Small intestine (tissue), 7 donors: ENCODE results near the gene XPO5. TPM values are rescaled to one million over a fixed set of nuclear protein-coding genes. Genes with fewer than 3 reads are reported as not detected.

Experiments used
- DNase-seq, 2 donors: peaks; one replicate each; pipeline versions ENCODE4 v3.0.0 to v3.0.0-alpha.2; 2013
- FAIRE-seq: peaks from 2 replicates; lab custom pipeline; 2012; peaks lifted over from hg19 to GRCh38; lab: Jason Lieb, UNC
- H3K27ac ChIP-seq, 3 donors: one replicate each; pipeline ENCODE4 v1.5.1; 2013; ENCODE audit warnings: low read length in 2 of 3, mild to moderate bottlenecking in 2 of 3, control low read depth in 1 of 3, inconsistent platforms in 1 of 3, low read depth in 1 of 3, moderate library complexity in 1 of 3
- H3K27me3 ChIP-seq, 3 donors: one replicate each; pipeline ENCODE4 v1.6.1; 2013; ENCODE audit warnings: low read length in 3 of 3, inconsistent platforms in 1 of 3; ENCODE audit not compliant: control insufficient read depth in 3 of 3, insufficient read depth in 3 of 3
- H3K36me3 ChIP-seq, 3 donors: one replicate each; pipeline ENCODE4 v1.6.1; 2013; ENCODE audit warnings: low read length in 3 of 3, inconsistent platforms in 1 of 3, low read depth in 1 of 3, mild to moderate bottlenecking in 1 of 3, moderate library complexity in 1 of 3; ENCODE audit not compliant: control insufficient read depth in 3 of 3, insufficient read depth in 2 of 3
- H3K4me1 ChIP-seq, 3 donors: one replicate each; pipeline ENCODE4 v1.6.1; 2013; ENCODE audit warnings: low read length in 2 of 3, inconsistent platforms in 1 of 3, low read depth in 1 of 3, mild to moderate bottlenecking in 1 of 3, moderate library complexity in 1 of 3; ENCODE audit not compliant: control insufficient read depth in 3 of 3, insufficient read depth in 2 of 3
- H3K4me3 ChIP-seq, 3 donors: one replicate each; pipeline ENCODE4 v1.5.1; 2013; ENCODE audit warnings: low read length in 3 of 3, control low read depth in 1 of 3, inconsistent platforms in 1 of 3, low read depth in 1 of 3, mild to moderate bottlenecking in 1 of 3, moderate library complexity in 1 of 3
- H3K9me3 ChIP-seq, 2 donors: one replicate each; pipeline ENCODE4 v1.6.1; 2013; ENCODE audit warnings: low read depth in 1 of 2, low read length in 1 of 2; ENCODE audit not compliant: control insufficient read depth in 2 of 2, insufficient read depth in 1 of 2
- WGBS, 3 donors: extraction: QIAGEN DNeasy Blood & Tissue Kit; methylation state at CpG; one replicate each; pipeline ENCODE4 v1.1.7; 2013; 5-methylcytosine and 5-hydroxymethylcytosine counted together
- polyA plus RNA-seq, 4 donors: library from polyadenylated mRNA; stranded (reverse) in 3 of 4; unstranded in 1 of 4; fragments of 200-250 nt in 3 of 4; fragments of 120-200 nt in 1 of 4; gene quantifications; one replicate each; pipeline versions ENCODE4 v1.2.1 to v1.2.3, GENCODE V29; 2013
- donor health status: healthy with polysubstance abuse.
- donor health status: control.
- donor health status: control.
- donor health status: Bipolar disorder and iron deficiency.
- donor health status: healthy.

XPO5 gene
- polyA plus RNA-seq, 4 donors, result 5.1 to 26.0 (median 8.8) TPM

GRCh38 chr6:43616725-43617472, 41.1 kb upstream of the XPO5 start:
- Histone ChIP-seq H3K36me3 (peaks cover 2 to 43% (median 13%) of the 10 kb centered on the region in 3 donors), H3K4me1 (no peaks in the 10 kb centered on the region), H3K4me3 (no peak overlapping the region), H3K9me3 (no peaks in the 10 kb centered on the region), H3K27ac (no peak overlapping the region), H3K27me3 (no peaks in the 10 kb centered on the region)
- DNase-seq (no peak), FAIRE-seq (no peak)
- WGBS, 3 donors, result 91 to 92% (median 92%) methylated on average over 9 of the region's 9 CpGs

- Histone ChIP-seq H3K27ac (no peak overlapping the region), H3K9me3 (no peaks in the 10 kb centered on the region), H3K36me3 (peaks cover 2 to 35% (median 2%) of the 10 kb centered on the region in 3 donors), H3K4me1 (no peaks in the 10 kb centered on the region), H3K27me3 (no peaks in the 10 kb centered on the region), H3K4me3 (no peak overlapping the region)
- DNase-seq (no peak), FAIRE-seq (no peak)
- 68 to 81% (median 77%) methylated on average over 3 of the region's 3 CpGs for WGBS, 3 donors
Measured at GRCh38 chr6:43614396-43614730, 38.5 kb upstream of the XPO5 start.

GRCh38 chr6:43613721-43614395, 38.0 kb upstream of the XPO5 start:
- Histone ChIP-seq H3K27me3 (no peaks in the 10 kb centered on the region), H3K4me3 (no peak overlapping the region), H3K9me3 (no peaks in the 10 kb centered on the region), H3K36me3 (peaks cover 2 to 32% (median 2%) of the 10 kb centered on the region in 3 donors), H3K27ac (no peak overlapping the region), H3K4me1 (no peaks in the 10 kb centered on the region)
- 94 to 97% (median 97%) methylated on average over 6 of the region's 6 CpGs for WGBS, 3 donors
- FAIRE-seq (no peak), DNase-seq (no peak)

GRCh38 chr6:43610431-43610830, 34.6 kb upstream of the XPO5 start:
- no peak overlapping the region for H3K4me3 ChIP-seq
- no peaks in the 10 kb centered on the region for H3K4me1 ChIP-seq
- no peak for FAIRE-seq
- H3K36me3 ChIP-seq, result peaks cover 2 to 34% (median 2%) of the 10 kb centered on the region in 3 donors
- DNase-seq, result no peak
- H3K27ac ChIP-seq, result no peak overlapping the region
- 95 to 99% (median 97%) methylated on average over 5 of the region's 5 CpGs for WGBS, 3 donors
- no peaks in the 10 kb centered on the region for H3K27me3 ChIP-seq
- H3K9me3 ChIP-seq, result no peaks in the 10 kb centered on the region

GRCh38 chr6:43609402-43609801, 33.6 kb upstream of the XPO5 start:
- peaks cover 0 to 30% (median 2%) of the 10 kb centered on the region in 3 donors for H3K36me3 ChIP-seq
- H3K27me3 ChIP-seq, result no peaks in the 10 kb centered on the region
- no peak overlapping the region for H3K4me3 ChIP-seq
- FAIRE-seq (no peak), DNase-seq (no peak)
- H3K4me1 ChIP-seq, result no peaks in the 10 kb centered on the region
- no peaks in the 10 kb centered on the region for H3K9me3 ChIP-seq
- WGBS, 3 donors, result 91 to 100% (median 97%) methylated on average over 1 of the region's 1 CpG
- H3K27ac ChIP-seq, result no peak overlapping the region

- FAIRE-seq (no peak), DNase-seq (no peak)
- Histone ChIP-seq H3K4me3 (no peak overlapping the region), H3K9me3 (no peaks in the 10 kb centered on the region), H3K4me1 (no peaks in the 10 kb centered on the region), H3K27me3 (no peaks in the 10 kb centered on the region), H3K36me3 (peaks cover 0 to 26% (median 2%) of the 10 kb centered on the region in 3 donors), H3K27ac (no peak overlapping the region)
- WGBS, 3 donors, result 68 to 82% (median 80%) methylated on average over 1 of the region's 1 CpG
Measured at GRCh38 chr6:43608807-43609206, 33.0 kb upstream of the XPO5 start.

GRCh38 chr6:43608310-43608763, 32.5 kb upstream of the XPO5 start:
- H3K36me3 ChIP-seq, result peaks cover 0 to 24% (median 2%) of the 10 kb centered on the region in 3 donors
- no peaks in the 10 kb centered on the region for H3K4me1 ChIP-seq
- FAIRE-seq (no peak), DNase-seq (peak; percentile 66 to 82)
- H3K4me3 ChIP-seq, result no peak overlapping the region
- 4 to 7% (median 5%) methylated on average over 5 of the region's 5 CpGs for WGBS, 3 donors
- H3K27ac ChIP-seq, result no peak overlapping the region
- no peaks in the 10 kb centered on the region for H3K9me3 ChIP-seq
- H3K27me3 ChIP-seq, result no peaks in the 10 kb centered on the region

- Histone ChIP-seq H3K36me3 (peaks cover 2 to 39% (median 2%) of the 10 kb centered on the region in 3 donors), H3K4me3 (no peak overlapping the region), H3K9me3 (no peaks in the 10 kb centered on the region), H3K4me1 (no peaks in the 10 kb centered on the region), H3K27me3 (no peaks in the 10 kb centered on the region), H3K27ac (no peak overlapping the region)
- WGBS, 3 donors, result 95 to 98% (median 97%) methylated on average over 2 of the region's 2 CpGs
- FAIRE-seq (no peak), DNase-seq (no peak)
Measured at GRCh38 chr6:43606019-43606418, 30.2 kb upstream of the XPO5 start.
